Measurements from ENCODE around the gene DCPS.

DCPS gene

DNA sequence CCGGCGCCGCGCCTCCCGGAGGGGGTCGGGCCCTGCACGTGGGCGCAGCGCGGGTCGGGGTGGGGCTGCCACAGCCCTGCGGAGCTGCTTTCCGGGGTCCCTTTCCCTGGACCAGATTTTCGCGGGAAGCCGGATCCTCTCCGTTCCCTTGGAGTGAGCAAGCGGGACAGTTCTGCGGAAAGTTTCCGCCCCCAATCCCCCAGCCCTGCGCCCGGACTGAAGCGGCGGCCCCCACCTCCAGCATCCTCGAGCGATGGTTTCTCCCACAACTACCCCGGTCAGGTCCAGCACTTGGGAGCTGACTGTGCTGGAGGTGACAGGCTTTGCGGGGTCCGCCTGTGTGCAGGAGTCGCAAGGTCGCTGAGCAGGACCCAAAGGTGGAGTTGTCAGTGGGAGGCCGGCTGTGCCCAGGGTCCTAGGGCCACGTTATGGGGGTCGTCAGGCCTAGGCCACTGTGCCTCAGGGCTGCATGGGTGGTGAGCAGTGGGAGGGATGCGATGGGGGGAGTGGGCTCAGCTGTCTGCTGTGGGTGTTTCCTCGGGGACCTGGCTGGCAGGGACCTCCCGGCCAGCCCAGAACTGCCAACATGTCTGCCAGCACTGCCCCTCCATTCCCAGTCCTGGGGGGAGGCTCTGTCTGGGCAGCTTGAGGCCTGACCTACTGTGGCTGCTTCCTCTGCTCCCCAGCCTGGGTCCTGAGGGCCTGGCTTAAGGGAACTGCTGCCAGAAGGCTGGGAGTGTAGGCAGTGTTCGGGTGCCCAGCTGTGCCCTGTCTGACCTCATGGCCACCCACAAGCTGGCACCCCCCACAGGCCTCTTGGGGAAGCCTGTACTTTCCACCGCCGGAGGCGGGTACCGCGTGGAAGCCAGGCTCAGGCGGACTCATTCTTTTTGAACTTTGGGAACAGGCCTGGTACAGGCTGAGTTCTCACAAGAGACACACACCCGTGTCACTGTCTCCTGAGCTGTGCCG is 52.4 kb downstream of the DCPS start:
- Histone ChIP-seq H3K27ac (no peak overlapping the region), H4K20me1 (ENCODE audit: insufficient read depth) (no peaks in the 10 kb centered on the region), H3K27me3 (ENCODE audit: insufficient read depth, low read depth) (no peaks in the 10 kb centered on the region), H3K4me2 (peak overlapping the region; percentile 54), H3K9ac (peak overlapping the region; percentile 30; the same call in 1 of the 2 replicates), H3K4me3 (IDR thresholded peaks at IDR 0.05; ENCODE audit: insufficient read depth, low read depth, low read length) (no peak overlapping the region), H3K36me3 (ENCODE audit: insufficient read depth) (no peaks in the 10 kb centered on the region), H3K4me1 (ENCODE audit: low read depth, poor library complexity, severe bottlenecking) (peaks cover 28% of the 10 kb centered on the region), H3K79me2 (ENCODE audit: insufficient read depth, low read depth) (peaks cover 11% of the 10 kb centered on the region; the same call in 1 of the 2 replicates), H2AFZ (ENCODE audit: low read depth) (peak overlapping the region; percentile 30; the same call in 1 of the 2 replicates)
- TF ChIP-seq, protein P1, sequence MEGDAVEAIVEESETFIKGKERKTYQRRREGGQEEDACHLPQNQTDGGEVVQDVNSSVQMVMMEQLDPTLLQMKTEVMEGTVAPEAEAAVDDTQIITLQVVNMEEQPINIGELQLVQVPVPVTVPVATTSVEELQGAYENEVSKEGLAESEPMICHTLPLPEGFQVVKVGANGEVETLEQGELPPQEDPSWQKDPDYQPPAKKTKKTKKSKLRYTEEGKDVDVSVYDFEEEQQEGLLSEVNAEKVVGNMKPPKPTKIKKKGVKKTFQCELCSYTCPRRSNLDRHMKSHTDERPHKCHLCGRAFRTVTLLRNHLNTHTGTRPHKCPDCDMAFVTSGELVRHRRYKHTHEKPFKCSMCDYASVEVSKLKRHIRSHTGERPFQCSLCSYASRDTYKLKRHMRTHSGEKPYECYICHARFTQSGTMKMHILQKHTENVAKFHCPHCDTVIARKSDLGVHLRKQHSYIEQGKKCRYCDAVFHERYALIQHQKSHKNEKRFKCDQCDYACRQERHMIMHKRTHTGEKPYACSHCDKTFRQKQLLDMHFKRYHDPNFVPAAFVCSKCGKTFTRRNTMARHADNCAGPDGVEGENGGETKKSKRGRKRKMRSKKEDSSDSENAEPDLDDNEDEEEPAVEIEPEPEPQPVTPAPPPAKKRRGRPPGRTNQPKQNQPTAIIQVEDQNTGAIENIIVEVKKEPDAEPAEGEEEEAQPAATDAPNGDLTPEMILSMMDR (conservative IDR thresholded peaks at IDR 0.05; ENCODE audit: low read depth, low read length): no peak

DNA sequence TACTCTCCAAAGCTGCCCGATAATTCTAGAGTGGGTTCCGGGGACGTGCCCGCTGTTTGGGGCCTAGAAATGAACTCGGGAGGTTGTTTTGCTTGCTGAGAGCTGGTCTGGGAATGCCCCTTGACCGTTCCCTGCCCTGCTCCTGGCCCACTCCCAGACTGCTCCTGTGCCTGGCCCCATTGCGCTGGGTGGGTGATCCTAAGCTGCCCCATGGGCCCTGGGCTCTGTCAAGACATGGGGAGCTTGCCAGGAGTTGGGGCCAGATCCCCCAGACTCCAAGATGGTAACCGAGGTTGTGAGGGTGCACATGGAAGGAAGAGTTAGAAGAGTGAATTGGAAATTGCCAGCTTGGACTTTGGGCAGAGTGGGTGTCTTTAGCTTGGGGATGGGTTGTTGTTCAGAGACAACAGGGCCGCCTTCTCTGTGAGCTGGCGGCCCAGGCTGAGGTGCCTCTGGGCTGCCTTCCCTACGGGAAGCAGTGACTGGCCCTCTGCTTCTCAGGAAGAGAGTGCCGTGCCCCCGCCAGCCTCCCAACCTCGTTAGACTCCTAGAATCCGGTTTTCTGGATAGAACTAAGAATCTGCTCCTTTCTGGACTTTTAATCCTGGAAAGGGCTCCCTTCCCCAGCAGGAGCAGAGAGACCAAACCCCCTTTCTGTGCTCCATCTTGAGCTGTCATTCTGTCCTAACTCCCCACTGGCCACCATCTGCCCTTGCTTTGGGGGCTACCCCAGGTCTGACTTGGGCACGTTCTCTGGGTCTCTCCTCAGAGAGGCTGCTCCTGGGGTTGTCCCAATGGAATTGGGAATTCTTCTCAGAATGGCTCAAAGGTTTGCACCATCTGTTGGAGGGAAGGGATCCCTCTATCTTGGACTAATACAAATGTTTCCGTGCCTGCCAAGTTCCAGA is 53.4 kb downstream of the DCPS start:
- Histone ChIP-seq H3K9ac (no peak overlapping the region), H4K20me1 (ENCODE audit: insufficient read depth) (no peaks in the 10 kb centered on the region), H3K36me3 (ENCODE audit: insufficient read depth) (no peaks in the 10 kb centered on the region), H3K27me3 (ENCODE audit: insufficient read depth, low read depth) (no peaks in the 10 kb centered on the region), H3K79me2 (ENCODE audit: insufficient read depth, low read depth) (peaks cover 8% of the 10 kb centered on the region; the same call in 1 of the 2 replicates), H3K4me3 (IDR thresholded peaks at IDR 0.05; ENCODE audit: insufficient read depth, low read depth, low read length) (no peak overlapping the region), H3K4me2 (no peak overlapping the region), H2AFZ (ENCODE audit: low read depth) (no peak overlapping the region), H3K4me1 (ENCODE audit: low read depth, poor library complexity, severe bottlenecking) (peaks cover 17% of the 10 kb centered on the region), H3K27ac (no peak overlapping the region)
- TF ChIP-seq, protein P1 (conservative IDR thresholded peaks at IDR 0.05; ENCODE audit: low read depth, low read length): no peak

DNA sequence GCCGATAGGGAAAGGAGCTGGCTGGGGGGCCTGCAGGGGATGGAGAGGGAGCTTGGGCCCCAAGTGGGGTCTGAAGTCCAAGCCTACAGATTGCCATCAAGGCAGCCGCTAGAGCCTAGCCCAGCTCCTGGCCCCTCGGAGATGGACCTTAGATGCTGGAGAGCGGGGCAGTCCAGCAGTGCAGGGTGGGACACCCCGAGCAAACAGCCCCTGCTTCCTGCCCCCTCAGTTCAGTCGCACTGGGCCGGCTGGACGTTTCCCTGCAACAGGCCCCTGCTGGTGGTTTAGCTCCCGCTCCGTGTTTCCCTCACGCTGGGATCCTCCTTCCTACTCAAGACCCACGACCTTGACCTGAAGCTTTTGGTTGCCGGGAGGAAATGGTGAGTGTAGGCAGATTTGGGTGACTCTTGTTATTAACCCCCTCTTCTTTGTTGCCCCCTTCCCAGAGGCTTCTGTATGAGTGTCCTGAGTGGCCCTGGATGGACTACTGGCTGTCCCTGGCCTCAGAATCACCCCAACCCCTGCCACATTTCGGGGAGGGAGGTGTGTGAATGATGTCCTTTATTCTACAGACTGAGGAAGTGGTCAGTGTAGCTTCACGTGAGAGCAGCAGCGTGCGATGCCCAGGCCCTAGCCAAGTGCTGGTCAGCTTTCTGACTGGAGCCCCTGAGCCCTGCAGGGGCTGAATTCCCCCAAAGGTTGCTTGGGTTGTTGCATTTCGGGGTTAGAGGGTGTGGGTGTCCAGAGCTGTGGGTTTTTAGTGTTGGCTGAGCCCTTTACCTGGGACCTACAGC is 54.3 kb downstream of the DCPS start:
- no peak overlapping the region for H3K4me2 ChIP-seq
- H3K27me3 ChIP-seq (ENCODE audit: insufficient read depth, low read depth): no peaks in the 10 kb centered on the region
- no peak overlapping the region for H3K27ac ChIP-seq
- H3K4me1 ChIP-seq (ENCODE audit: low read depth, poor library complexity, severe bottlenecking): peaks cover 8% of the 10 kb centered on the region
- TF ChIP-seq, protein P1 (conservative IDR thresholded peaks at IDR 0.05; ENCODE audit: low read depth, low read length): no peak
- H3K79me2 ChIP-seq (ENCODE audit: insufficient read depth, low read depth): no peaks in the 10 kb centered on the region; the same call in 1 of the 2 replicates
- no peaks in the 10 kb centered on the region for H4K20me1 ChIP-seq (ENCODE audit: insufficient read depth)
- no peaks in the 10 kb centered on the region for H3K36me3 ChIP-seq (ENCODE audit: insufficient read depth)
- no peak overlapping the region for H2AFZ ChIP-seq (ENCODE audit: low read depth)
- no peak overlapping the region for H3K4me3 ChIP-seq (IDR thresholded peaks at IDR 0.05; ENCODE audit: insufficient read depth, low read depth, low read length)
- H3K9ac ChIP-seq: no peak overlapping the region

DNA sequence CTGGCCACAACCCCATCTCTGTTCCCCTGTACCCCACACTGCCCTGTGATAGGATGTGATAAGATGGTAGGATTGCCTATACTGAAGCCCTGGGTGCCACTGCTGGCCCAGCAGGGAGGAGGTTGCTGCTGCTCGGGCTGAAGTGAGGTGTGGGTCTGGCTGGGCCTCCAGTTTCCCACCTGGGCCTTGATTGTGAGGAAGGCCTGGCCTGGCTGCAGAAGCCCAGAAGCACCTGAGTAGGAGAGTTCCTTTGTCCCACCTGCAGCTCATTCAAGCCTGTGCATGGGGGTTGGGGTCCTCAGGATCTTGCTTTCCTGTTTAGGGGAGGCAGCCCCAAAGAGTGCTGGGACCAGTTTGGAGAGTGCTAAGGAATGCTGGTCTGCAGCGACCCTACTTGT is 54.9 kb downstream of the DCPS start:
- no peak overlapping the region for H3K27ac ChIP-seq
- H3K79me2 ChIP-seq (ENCODE audit: insufficient read depth, low read depth): no peaks in the 10 kb centered on the region; the same call in 1 of the 2 replicates
- no peak overlapping the region for H2AFZ ChIP-seq (ENCODE audit: low read depth)
- no peak overlapping the region for H3K9ac ChIP-seq
- no peaks in the 10 kb centered on the region for H3K36me3 ChIP-seq (ENCODE audit: insufficient read depth)
- H3K4me1 ChIP-seq (ENCODE audit: low read depth, poor library complexity, severe bottlenecking): peaks cover 3% of the 10 kb centered on the region
- H4K20me1 ChIP-seq (ENCODE audit: insufficient read depth): no peaks in the 10 kb centered on the region
- TF ChIP-seq, protein P1 (conservative IDR thresholded peaks at IDR 0.05; ENCODE audit: low read depth, low read length): no peak
- H3K4me3 ChIP-seq (IDR thresholded peaks at IDR 0.05; ENCODE audit: insufficient read depth, low read depth, low read length): no peak overlapping the region
- H3K4me2 ChIP-seq: no peak overlapping the region
- H3K27me3 ChIP-seq (ENCODE audit: insufficient read depth, low read depth): no peaks in the 10 kb centered on the region
